GM21825 (cell line): ENCODE measurements around the gene SEZ6.

Source experiments
- ATAC-seq: cut with Tn5 transposase; IDR thresholded peaks from one replicate; pipeline ENCODE4 v1.9.1; 2021; ENCODE audit warnings: mild to moderate bottlenecking, moderate library complexity; ENCODE audit not compliant: unreplicated experiment

The SEZ6 gene

DNA sequence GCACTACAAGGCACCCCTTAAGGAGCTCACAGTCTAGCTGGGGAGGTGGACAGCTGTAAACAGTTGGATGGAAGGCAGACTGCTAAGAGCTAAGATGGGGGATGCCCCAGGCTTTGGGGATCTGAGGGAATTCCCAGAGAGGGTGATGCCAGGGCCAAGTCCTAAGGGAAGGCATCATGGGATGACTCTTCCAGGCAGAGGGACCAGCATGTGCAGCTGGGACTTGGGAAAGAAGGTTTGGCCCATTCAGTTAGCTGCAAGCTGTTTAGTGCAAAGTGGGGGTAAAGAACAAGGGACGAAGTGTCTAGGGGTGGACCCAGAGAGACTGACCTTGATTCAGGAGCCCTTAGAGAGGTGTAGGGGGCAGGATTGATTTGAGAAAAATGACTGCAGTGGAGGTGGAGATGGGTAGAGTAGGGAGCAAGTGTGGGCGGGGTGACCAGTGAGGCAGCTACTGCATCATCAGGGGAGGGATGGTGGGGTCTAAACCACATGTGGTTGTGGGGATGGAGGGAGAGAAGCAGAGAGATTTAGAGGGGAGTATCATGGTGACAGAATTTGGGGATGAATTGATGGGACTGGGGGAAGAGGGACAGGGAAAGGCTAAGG, 27.4 kb downstream of the SEZ6 start:
- no peak for ATAC-seq

DNA sequence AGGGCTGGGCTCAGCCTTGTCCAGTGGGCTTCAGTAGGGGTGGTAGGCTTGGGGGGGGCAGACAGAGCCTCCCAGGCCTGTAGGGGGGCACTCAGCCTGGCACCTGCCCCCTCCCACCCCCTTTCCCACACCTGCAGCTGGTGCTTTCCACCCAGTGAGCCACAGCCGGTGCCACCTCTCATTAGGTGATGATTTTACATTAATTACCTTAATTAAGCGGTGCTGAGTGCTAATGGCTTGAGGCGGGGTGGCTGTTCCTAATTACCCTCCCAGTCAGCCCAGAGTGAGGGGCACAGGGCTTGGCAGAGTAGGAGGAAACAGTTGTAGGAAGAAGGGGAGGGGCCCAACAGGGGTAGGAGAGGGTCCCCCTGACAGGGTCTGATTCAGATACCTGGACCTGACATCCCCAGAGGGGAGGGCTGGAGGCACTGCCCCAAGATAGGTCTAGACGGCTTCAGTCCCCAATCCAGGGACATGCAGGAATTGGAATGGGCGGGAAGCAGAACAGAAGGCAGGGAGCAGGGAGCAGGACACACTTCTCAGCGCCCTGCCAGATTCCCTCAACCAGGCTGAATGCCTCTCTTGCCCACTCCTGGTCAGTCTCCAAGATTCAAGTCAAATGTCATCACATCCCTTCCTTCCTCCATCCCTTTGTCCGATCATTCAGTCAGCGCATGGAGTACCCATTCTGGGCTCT, 28.0 kb downstream of the SEZ6 start:
- ATAC-seq = no peak

DNA sequence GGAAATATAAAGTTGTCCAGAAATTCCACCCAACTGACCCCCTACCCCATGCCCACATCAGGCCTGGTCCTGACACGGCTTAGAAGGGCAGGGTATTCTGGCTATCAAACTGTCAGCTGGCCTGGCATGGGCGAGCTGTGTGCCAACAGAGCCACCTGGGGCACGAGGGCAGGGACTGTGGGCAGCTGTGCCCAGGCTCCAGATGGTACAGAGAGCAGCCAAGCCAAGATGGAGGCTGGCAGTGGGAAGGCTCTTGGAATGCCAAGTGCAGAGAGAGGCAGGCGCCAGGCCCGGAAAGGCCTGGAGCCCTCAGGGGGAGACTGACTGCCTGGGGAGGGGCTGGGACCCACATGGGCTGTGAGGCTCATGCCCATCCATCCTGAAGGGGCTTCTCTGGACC, 30.2 kb downstream of the SEZ6 start:
- no peak for ATAC-seq

DNA sequence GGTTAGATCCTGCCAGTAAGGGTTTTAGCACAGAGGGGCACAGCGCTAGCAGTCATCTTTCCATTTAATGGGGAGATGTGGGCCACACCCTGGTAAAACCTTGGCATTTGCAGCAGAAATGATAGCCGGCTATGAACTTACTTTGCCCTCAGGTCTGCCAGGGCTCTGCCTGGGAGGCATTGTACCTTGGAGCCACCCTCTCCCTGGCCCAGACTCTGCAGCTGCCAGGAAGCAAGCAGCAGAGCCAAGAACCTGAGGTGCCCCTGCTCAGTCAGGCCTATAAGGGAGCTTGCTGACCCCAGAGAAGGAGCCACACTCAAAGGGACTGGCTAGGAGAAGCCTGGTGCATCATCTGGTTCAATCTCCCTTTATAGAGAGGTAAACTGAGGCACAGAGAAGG, 30.8 kb downstream of the SEZ6 start:
- no peak for ATAC-seq

DNA sequence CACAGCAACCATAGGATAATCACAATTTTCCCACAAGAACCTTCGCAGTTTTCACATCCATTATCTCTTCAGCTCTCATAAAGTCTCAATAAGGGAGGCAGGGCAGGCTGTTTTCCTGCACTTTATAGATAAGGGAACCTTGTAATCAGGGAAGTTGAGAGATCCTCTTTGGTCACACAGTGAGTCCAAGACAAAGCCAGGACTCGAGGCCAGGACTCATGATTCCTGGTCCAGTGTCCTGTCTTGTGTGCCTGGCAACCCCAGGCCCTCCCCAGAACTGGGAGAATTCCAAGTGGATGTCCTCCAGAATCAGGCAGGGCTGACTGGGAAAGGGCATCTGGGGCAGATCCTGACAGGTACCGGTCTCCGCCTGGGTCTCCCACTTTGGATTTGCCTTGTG, 31.4 kb downstream of the SEZ6 start:
- no peak for ATAC-seq

DNA sequence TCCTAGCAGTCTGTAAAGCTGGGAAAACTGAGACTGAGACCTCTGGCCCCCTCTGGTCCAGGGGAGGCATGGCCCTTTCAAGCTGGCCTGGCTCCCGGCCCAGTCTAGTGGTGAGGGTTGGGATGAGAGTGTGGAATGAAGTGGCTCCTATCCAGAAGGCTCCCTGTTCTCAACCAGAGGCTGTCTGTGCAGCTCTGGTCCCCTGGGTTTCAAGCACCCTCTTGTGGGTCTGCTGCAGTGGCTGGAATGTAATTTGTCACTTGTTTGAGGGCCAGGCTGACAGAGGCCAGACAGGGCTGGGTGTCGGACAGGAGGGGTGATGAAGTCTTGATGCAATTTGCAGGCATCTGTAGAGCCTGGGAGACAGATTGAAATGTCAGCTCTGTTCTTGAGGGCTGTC, 32.4 kb downstream of the SEZ6 start:
- no peak for ATAC-seq

DNA sequence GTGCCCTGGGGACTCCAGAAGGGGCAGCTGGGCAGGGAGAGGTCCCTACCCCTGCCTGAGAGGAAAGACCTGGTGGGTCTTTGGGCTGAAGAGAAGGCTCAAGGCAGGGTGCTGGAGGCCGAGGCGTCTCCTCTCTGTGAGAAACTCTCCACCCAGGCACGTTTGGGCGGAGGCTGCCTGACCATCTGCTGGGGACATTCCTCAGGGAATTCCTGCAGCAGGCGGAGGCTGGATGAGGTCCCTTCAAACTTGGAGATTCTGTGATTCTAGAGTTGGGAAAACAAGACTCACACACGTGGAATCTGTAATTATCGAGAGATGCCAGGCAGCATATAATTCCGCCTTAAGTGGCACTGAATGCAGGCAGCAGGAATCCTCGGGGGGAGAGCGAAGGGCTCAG, 33.4 kb downstream of the SEZ6 start:
- ATAC-seq = no peak

DNA sequence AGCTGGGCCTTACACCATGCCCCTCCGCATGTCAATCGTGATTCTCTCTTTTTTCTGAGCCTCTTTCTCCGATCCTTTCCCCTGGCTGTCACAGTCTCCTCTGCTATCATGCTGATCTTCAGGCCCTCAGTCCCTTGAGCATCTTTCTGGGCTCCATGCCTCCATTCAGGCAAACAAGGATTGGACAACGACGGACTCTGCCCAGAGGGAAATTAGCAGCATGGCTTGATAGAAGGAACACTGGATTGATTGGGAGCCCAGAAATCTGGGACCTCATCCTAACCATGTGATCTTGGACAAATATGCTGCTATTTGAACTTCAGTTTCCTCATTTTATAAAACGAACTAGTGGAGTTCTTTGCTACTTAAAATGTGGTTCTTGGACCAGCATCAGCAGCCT, 35.0 kb downstream of the SEZ6 start:
- ATAC-seq = no peak

DNA sequence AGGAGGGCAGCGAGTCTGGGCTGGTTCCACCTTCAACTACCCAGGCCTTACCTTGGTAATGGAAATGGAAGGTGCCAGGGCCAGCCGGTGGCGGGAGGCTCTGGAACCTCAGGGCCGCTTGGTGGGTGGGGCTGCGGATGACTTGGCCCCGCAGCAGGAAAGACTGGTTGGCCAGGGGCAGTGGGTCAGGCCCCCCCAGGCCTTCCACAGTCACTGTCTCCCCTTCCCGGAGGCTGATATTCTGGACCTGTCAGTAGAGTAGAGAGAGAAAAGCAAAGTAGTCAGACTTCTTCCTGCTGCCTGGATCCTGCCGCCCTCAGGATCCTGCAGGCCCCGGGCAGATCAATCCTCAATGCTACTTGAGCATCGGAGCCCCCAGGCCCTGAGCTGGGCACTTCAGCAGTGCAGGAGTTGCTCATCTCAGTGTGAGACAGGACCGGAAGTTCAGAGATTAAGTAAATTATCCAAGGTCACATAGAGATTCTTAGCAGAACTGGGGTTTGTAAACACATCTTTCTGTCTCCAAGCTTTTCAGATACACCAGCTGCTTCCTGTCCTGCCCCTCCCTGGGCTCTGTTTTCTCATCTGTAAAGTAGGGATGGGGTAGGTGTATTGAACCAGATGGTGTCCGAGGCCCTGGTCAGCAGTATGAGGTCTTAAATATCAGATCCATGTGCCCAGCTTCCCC, 36.0 kb downstream of the SEZ6 start:
- no peak for ATAC-seq

DNA sequence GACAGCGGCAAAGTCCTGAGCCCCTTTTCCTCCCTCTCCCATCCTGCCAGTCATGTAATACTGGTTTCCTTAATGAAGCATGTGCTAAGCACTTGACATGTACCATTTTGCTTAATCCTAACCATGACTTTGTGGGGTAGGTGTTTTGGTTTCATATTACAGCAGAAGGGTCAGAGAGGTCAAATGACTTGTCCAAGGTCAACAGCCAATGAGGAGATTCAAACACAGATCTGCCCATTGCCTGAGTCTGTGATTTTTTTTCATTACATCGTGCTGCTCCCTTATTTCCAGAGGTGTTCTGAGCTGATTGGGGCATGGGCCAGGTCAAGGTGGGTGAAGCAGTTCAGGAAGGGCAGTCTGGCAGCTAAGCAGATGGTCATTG, 36.9 kb downstream of the SEZ6 start:
- no peak for ATAC-seq

DNA sequence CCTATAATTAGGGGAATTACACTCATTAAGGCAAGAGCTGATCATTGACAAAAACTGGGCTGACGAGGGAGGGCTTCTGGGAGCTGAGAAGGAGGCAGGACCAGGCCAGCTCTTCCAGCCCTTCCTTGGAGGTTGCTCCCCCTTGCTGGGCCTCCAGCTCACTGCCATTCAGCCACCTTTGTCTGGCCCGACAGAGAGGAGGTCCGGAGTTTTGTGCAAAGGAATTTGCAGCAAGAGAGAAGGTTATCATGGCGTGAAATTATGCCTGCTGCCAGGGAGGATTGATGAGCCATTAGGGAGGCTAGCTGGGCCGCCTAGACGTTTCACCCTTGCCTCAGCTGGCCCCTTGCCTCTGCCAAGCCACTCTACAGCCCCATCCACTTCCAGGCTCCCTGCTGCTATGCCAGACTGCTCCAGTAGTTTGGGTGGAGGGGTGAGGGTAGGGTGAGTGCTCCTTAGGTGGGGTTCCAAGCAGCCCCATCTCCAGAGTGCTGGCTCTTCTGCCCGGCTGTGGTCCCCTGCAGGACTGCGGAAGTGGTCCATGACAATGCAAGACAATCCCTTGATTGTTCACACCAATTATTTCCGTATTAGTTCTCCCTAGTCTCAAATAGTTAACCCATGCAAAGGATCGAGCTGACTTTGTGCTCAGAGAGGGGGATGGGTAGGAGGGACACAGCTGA, 37.5 kb downstream of the SEZ6 start:
- ATAC-seq = no peak

DNA sequence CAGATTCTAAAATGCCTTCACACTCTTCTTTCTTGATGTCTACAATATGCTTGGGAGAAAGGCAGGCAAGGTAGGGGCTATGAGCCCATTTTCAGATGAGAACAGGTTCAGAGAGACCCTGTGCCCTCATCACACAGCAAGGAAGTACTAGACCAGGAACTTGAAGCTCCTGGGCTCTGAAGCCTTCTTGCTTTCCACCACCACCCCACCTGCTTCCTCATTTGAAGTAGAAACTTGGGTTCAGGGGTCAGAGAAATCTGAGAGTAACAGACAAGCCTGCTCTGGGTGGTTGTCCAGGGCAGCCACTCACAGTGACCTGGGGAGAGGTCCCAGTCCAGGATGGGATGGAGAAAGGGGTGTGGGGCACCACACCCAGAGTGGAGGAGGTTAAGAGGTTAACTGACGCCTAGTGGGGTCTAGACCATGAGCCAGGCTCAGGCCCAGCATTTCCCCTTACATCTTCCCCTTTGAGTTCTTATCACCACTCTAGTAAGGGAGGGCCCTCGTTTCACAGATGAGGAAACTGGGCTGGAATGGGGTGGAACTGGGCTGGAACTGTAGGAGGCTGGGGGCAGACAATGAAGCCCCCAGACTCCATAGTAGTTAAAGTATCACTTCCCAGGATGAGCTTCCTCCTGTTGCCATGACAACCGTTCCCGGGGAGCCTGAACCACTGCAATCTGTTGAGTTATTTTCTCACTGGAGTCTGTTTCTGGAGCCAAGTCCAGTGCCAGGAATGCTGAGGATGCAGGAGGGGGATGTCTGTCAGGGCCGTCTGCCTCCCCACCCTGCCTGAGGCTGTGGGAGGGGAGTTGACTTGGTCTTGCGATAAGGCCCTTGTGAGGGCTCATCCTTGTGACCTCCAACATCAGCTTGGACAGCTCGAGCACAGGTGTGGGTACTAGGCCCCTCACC, 38.4 kb downstream of the SEZ6 start:
- ATAC-seq = no peak

DNA sequence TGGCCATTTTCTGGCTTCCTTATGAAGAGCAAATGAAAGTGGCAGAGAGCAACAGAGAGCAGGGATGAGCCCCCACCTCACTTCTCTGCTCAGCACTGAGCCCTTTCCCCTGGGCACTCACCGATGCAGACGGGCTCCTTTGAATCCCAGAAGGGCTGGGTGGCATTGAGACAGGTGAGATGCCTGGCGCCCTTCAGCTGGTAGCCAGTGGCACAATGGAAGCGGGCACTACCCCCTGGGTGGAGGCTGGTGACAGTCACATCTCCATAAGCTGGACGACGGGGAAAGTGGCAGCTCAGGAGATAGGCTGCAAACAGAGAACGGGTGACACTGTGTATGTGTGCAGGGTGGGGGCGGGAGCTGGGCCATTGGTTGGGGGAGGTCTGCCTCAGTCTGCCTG, 42.0 kb downstream of the SEZ6 start:
- no peak for ATAC-seq

DNA sequence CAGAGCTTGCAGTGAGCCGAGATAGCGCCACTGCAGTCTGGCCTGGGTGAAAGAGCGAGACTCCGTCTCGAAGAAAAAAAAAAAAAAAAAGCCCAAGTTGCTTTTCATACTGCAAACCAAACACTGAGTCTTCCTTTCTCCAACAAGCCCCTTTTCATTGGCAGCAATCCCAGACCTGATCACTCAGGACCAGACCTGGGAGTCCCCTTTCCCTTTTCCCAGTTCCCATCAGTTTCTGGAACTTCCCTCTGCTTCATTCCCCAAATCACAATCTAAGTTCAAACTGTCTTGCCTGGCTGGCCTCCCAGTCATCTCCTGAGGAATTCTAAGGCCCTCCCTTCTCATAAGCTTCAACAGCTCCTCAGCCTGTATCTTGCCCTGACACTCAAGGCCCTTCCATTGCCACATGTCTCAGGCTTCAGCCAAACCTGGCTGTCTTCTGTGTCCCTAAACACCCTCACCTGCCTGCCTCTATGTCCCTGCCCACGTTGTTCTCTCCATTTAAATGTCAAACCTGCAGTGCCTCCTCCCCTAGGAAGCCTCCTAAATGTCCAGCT, 42.7 kb downstream of the SEZ6 start:
- ATAC-seq = no peak

DNA sequence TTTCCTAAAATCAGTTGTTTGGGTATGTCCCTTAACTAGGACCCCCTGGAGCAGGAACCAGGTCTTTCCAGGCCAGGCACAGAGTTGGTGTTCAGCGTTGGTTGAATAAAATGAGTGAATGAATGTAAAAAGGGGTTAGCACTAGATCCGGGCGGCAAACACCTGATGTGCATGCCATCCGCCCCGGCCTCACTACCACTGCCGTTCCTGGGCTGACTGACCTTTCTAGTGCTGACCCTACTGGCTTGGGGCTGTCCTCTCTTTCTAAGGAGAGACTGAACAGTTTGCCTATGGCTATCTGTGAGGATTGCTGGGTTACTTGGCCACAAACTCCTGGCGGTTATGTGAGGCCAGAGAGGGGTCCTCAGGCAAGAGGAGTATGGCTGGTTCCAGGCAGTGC, 44.4 kb downstream of the SEZ6 start:
- ATAC-seq = no peak

DNA sequence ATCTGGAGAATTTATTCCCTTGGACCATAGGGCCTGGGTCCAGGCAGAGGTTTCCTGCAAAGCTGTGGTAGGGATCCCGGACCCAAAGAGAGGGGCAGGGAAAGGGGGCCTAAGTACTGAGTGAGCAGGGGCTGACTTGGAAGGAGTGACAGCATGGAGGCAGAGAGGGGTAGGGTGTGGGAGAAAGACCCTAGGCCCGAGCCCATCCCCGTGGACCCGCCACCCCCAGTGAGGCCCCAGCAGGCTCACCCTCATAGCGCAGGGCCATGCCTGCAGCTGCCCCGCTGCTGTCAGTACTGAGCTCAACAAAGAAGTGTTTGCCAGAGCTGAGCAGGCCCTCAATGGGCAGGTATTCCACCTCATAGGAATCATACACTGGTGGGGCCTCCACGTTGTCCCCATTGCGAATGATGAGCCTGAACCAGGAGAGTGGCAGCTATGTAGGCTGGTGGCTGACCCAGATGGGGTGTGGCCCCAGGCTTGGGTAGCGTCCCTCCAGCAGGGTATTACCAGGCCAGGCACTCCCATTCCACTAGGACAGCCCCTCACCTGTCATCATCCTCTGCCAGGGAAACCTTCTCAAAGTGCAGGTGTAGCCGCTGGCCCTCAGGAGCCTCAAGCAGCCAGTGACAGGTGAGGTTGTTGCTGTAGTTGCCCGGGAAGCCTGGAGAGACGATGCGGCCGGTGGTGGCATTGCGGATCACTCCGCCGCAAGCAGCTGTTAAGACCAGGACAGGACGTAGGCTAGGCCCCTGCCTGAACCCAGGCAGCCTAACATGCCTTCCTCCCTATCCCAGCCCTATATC, 45.4 kb downstream of the SEZ6 start:
- no peak for ATAC-seq

DNA sequence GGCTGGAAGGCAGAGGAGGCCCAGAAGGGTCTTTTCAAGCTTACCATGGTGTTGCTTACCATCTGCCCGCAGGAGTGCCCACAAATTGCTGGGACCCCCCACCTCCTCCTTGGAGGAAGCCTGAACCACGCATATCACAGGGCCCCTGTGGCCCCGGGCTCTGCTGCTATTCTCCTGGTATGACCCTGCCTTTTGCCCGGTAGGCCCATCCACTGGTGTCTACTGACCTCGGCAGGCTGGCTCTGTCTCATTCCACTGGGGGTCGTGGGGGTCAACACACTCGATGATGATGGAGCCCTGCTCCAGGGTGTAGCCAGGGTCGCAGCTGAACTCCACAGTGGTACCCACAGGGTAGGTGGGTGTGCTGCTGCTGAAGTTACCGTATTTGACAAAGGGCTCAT, 46.4 kb downstream of the SEZ6 start:
- ATAC-seq = no peak

DNA sequence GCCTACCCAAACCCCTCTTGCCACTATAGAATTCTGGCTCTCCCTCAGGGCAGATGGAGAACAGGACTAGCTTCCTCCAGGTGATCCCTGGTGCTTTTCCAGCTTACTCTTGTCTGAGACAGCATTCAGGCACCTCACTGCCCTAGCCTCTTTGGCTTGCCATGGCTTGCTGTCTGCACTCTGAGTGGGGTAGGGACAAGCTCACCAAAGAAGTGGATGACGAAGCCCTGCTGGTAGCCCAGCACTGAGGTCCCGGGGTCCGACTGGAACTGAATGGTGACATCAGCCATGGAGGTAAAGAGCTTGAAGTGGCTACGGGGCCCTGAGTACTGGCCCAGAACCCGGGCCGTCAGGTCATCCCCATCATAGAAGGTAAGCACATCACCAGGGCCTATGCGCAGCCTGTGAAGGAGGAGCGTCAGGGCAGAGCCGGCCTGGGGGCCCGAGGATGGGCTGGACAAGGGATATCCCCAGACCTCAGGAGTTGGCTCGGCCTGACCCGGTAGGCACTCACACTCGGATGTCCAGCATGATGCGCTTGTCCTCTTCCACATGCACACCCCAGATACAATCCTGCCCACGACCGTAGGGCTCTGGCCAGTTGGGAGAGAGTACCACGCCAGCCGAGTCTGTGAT, 46.9 kb downstream of the SEZ6 start:
- ATAC-seq = no peak

DNA sequence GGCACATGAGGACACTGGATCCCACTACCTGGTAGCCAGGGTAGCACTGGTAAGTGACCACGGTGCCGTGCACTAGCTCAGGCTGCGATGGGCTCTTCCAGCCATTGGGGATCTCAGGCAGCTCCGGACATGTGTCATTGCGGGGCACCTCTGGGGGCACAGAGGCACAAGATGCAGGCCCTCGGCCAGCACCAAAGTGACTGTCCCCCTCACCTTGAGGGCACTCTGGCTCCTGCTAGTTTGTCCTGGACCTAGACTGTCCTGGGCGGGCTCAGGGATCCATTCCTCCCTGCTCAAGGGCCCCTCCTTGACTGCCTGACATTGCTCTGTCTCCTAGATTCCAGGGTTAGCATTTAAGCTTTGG, 47.9 kb downstream of the SEZ6 start:
- no peak for ATAC-seq
